Myocyte (in vitro differentiated cells): Measurements from ENCODE around the gene SH3BGR. TPM values are rescaled to one million over a fixed set of nuclear protein-coding genes. Genes with fewer than 3 reads are reported as not detected.

ENCODE experiments used
- DNase-seq: peaks from one replicate; pipeline ENCODE4 v3.0.0-alpha.2; 2012; ENCODE audit warnings: low read depth
- total RNA-seq: library from RNA; depleted of rRNA; stranded (reverse); fragments of >200 nt; gene quantifications from 2 replicates; pipeline ENCODE4 v1.2.3, GENCODE V29; 2014

SH3BGR gene
- total RNA-seq, 1 donor from 2014 or later = 17.4 TPM

DNA sequence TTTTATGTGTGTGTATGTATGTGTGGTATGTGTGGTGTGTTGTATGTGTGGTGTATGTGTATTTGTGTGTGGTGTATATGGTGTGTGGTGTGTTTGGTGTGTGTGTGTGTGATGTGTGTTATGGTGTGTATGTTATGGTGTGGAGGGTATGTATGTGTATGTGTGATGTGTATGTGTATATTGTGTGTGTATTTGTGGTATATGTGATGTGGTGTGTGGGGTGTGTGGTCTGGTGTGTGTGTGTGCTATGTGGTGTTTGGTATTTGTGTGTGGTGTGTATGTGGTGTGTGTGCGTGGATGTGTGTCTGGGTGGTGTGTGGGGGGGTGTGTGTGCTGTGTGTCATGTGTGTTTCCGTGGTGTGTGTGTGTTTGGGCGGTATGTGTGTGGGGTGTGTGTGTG, 59.3 kb downstream of the SH3BGR start:
- no peak for DNase-seq

DNA sequence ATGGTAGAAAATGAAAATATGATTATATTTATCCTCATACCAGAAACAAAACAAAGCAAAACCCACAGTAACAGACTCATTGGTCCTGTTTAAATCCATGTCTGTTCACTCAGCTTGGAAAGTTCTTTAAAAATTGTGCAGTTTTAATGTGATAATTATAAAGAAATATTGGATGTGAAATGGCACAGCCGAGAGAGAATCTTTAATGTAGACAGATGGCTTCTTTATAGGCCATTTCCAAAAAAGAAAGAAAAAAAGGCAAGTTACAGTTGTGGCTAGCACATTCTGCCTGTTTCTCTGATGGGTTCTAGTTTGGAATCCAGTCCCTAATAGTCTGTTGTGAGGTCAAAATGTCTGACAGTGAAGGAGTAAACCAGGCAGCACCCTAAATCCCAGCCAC, 62.0 kb downstream of the SH3BGR start:
- no peak for DNase-seq

DNA sequence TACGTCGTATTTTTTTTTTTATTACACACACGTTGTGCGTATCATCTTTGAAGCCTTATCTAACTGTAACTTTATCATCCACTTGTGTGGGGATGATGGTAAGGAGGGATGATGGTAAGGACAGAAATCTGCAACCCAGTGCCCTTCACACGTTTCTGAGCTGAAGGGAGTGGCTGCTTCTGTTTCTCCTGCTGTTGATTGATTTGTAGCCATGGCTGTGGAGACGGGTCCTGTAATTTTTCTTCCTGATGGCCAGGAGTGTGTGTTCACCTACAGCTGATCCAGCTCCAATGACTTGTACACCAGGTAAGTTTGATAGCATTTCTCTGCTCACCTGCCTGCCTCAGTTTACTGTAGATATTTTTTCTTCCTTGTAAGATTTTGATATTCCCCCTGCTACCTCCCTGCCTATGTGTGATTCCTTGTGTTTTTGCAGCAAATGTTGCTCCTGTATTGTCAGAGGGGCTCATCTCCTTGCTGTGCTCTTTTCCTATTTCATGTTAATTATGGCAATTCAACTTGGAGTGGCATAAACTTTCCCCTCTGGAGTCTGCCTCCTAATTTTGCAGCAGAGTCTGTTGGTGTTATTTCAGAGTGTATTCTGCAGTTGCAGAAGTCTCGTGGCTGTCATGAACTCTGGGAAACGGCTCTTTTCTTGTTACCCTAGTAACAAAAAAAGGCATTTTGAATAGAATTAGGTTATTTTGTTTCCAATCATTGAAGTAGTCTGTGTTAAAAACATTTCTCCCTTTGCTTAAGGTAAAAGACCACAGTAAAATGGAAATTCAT, 64.1 kb downstream of the SH3BGR start:
- no peak for DNase-seq

DNA sequence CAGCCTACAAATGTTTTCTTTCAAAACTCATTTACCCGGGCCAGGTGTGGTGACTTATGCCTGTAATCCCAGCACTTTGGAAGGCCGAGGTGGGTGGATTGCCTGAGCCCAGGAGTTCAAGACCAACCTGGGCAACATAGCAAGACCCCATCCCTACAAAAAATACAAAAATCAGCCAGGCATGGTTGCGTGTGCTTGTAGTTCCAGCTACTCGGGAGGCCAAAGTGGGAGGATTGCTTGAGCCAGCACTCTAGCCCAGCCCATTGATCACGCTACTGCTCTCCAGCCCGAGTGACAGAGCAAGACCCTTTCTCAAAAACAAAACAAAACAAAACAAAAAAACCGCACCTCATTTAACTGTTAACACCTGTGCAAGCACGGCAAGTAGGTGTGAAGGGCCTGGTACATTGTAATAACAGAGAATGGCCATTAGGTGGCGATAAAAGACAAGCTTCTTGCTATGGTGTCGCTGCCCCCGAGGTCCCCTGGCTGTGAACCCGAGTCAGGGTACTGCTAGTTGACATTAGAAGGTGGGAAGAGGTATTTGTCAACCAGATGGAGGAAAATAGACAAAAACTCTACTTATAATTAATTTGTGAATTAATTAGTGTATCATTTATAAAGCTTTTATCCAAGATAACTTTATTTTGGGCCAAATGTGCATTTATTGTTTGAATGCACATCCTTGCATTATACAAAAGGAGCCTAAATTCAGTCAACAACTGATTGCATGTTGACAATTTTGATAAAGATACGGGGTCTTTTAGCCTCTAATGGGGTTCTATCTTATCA, 66.5 kb downstream of the SH3BGR start:
- peak; percentile 60 for DNase-seq

DNA sequence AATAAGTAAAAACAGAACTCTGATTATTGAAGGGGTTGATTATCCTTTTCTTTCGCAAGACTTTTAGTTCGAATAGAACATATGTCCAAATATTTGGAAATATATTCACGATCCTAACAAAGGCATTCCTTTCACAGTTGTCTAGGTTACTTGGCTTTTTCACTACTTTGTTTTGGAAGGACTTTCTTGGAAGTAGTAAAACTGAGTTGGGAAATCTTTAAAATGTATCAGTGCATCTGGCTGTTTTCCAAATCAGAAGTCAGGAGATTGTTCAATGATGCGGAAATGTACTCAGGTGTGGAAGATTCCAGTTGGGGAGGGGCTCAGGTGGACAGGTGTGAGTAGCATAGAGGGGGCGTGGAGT, 67.1 kb downstream of the SH3BGR start:
- no peak for DNase-seq

DNA sequence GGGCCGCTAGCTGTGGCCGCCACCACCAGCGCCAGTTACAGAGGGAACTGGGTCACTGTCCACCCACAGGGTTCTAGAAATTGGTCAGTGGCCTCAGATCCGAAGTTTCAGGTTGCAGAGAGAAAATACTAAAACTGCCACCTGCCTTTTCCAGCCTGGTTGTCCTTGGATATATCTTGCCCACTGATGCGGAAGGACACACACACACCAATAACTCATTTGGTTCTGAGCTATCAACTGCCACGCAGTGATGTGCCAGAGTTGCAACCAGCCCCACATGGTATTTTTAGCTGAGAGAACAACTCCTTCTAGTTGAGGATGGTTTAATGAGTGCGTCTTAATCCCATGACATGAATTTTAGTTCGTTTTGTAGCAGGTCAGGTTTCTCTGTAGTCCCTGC, 68.1 kb downstream of the SH3BGR start:
- no peak for DNase-seq

DNA sequence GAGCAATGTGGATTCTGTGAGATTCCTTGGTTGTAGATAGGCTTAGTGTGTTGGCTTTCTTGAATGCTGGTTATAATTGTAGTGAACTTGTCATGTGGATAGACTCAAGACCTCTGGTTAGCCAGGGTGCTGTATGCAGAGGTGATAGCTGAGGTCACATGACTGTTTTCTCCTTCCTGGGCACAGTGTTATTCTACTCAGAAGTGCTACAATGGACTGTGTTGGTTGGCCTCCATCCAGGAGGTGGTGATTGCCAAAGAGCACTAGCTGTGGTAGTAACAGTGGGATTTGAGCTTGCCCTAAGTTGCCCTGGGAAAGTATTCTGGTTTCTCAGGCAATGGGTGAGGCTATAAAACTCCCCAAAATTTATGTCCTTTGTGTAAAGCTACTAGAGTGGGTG, 71.6 kb downstream of the SH3BGR start:
- DNase-seq = no peak

DNA sequence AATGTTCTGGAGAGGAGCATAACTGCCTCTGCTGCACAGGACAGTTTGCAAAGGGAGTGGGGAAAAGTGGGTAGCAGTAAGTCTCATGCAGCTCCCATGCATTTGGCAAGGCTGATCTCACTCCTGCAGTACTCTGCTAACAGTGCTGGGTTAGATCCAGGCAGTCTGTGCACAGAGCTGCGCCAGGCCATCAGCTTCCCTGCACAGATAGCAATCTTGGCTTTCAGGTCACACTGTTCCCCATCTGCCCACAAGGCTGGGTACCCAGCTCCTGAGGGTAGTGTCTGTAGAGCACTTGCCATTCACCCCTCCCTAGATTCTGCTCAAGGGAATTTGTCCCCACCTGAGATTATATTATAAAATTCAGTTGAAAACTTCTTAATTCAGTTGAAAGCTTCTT, 72.1 kb downstream of the SH3BGR start:
- DNase-seq = no peak

DNA sequence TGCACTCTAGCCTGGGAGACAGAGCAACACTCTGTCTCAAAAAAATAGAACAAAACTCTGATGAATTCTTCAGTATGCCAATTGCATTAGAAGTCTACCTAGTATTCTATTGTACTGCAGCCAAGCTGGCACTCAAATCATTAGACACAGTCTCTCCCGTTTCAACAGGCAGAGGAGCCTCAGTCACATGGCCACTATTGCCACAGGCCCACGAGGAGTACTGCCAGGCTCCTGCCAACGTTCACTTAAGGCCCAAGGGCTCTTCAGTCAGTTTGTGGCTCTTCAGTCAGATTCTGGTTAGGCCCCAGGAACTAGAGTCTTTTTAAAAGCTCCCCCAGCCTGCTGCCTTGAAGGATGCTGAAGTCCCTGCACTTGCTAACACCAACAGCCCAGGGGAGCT, 73.4 kb downstream of the SH3BGR start:
- DNase-seq = no peak

DNA sequence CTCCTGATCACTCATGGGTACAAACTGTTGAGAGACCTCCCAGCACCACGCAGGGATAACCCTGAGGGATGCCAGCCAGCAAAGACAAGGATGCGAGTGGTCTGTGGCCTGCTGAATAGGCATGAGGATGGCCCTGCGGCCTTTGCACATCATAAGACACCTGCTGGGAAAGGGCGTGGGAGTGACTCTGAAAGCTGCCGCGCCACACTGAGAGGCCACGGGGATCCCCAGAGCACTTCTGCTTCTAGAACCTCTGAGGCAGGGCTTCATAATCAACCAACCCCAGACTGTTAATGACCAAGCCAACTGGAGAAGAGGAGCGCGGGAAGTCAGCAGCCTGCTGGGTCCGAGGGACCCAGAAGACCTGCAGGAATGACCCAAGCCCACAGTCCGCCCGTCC, 73.8 kb downstream of the SH3BGR start:
- no peak for DNase-seq

DNA sequence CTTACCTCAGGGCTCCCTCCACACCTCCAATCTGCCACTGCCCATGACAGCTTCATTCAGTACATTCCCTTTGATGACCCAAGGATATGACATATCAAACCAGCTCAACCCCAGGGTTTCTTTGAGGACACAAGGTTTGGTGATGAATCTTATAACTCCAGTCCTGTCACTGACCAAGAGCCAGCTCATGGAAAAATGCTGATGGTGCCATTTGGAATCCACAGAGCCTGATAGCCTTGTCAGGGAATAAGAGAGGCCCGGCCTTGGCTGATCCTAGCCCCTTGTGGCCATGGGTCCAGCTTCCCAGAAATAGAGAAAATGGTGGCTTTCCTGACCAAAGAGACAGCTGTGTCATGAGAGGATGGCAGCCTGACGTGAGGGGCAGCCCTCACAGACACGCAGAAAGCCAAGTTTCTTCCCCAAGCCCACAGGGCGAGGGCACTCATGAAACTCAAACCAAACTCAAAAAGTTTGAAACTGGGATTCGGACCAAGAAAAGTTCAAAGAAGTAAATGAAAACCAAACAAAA, 75.4 kb downstream of the SH3BGR start:
- peak; percentile 29 for DNase-seq

DNA sequence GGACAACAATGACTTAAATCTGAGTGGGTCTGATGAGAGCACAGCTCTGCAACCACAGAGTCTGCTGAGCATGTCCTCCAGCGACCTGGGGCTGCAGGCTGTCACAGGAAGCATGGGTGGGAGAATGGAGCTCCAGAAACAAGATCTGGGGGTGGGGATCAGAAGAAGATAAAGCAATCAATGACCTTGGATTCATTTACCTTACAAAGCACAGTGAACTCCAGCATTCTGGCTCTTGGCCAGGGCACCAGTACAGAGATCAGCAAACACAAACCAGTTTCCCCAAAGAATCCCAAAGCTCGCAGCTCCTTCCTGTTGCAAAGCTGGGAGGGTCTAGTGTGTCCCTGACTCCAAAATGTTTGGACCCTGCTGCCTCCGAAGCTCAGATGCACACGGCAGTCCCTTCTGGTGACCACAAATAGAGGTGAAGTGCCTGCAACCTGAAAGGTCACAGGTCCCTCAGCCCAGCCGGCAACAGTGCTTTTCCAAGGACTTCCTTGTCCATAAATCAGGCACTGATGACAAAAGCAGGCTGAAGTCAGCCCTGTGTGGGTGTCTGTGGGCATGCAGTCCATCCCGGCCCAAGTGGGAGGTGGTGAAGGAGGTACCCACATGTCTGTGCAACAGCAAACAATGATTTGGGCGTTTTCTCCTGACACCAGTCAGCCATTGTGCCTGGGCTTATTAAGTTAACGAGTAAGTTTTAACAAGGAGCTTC, 76.1 kb downstream of the SH3BGR start:
- no peak for DNase-seq

DNA sequence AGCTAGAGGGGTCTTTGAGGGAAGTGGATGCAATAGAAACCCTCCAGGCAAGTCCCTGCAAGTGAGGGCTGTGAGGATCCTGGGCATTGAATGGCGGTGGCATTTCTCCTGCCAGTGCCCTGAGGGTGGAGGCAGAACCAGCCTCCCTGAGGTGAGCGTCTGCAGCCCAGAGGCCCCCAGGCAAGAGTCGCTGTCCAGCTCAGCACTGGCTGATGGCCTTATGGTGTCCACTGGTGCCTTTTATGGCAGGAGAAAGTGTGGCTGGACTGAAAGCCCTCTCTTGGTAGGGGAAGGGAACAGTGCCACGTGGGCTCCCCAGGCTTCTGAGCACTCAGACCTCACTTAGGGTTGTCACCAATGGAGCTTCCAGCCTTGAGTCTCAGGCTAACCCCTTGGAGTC, 77.3 kb downstream of the SH3BGR start:
- DNase-seq = peak; percentile 60

DNA sequence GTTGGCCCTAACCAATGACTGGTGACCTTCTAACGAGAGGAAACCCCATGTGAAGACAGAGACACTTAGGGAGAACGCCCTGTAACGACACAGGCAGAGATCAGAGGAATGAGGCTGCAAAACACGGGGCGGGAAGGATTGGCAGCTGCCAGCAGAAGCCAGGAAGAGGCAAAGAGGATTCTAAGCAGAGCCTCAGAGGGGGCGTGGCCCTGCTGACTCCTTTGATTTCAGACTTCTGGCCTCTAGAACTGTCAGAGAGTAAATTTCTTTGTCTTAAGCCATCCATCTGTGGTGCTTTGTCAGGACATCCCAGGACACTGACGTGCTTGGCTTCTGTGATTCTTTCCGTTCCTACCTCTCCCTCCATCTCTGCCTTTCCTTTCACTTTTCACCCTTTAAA, 79.3 kb downstream of the SH3BGR start:
- peak; percentile 60 for DNase-seq

DNA sequence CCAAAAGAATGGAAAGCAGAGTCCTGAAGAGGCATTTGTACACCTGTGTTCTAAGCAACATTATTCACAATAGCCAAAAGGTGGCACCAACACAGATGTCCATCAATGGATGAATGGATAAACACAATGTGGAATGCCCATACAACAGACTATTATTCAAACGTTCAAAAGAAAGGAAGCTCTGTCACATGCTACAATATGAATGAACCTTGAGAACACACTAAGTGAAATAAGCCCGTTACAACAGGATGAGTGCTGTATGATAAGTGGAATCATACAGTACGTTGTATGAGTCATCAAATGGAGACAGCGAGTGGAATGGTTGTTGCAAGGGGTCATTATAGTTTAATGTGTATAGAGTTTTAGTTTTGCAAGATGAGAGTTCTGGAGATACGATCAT, 80.1 kb downstream of the SH3BGR start:
- DNase-seq = no peak

DNA sequence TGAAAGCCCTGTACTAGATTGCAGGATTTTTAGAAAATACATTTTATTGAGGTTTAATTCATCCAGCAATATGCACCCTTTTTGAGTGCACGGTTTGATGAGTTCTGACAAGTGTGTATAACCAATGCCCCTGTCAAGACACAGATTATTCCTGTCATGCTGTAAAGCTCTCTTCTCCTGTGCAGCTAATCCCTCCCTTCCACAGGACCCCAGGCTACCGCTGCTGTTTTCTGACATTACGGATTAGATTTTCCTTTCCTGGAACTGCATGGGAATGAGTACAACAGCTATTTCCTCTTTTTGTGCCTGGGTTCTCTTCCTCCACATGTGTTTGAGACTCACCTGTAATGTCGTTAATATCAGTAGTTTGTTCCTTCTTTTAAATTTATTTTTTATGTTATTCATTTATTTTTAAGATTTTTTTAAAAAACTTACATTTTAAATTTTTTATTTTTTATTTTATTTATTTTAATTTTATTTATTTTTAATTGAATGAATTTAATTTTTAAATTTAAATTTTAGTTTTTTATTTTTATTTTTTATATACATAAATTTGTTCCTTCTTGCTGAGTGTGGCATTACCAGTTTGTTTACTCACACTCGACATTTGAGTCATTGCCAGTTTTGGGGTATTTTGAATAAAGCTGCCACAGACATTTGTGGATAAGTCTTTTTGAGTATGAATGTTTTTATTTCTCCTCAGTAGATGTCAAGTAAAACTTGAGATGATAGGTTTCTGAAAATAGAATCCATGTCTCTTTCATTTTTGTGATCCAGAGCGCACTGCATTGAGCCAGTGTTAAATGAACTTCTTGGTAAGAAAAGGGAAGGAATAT, 82.0 kb downstream of the SH3BGR start:
- no peak for DNase-seq

DNA sequence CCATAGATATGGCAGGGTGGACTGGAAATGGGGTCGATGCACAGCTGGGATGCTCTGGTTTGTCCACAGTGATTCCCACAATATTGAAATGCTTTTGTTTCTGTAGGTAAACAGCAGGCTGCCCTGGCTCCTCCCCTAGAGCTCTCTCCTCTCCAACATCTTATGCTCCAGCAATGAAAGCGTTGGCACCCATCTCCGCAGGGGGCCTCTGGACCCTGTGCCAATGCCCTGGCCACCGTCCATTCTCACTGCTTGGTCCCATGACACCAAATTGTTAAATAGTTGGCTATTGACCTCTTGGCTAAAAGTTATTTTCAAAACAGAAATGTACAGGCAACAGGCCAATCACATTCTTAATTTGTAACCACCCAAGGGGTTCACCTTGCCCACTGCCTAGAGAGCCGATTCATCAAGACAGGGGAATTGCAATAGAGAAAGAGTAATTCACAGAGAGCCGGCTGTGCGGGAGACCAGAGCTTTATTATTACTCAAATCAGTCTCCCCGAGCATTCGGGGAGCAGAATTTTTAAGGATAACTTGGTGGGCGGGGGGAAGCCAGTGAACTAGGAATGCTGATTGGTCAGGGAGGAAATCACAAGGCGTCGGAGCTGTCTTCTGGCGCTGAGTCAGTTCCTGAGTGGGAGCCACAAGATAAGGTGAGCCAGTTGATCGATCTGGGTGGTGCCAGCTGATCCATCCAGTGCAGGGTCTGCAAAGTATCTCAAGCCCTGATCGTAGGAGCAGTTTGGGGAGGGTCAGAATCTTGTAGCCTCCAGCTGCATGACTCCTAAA, 84.1 kb downstream of the SH3BGR start:
- DNase-seq = no peak

DNA sequence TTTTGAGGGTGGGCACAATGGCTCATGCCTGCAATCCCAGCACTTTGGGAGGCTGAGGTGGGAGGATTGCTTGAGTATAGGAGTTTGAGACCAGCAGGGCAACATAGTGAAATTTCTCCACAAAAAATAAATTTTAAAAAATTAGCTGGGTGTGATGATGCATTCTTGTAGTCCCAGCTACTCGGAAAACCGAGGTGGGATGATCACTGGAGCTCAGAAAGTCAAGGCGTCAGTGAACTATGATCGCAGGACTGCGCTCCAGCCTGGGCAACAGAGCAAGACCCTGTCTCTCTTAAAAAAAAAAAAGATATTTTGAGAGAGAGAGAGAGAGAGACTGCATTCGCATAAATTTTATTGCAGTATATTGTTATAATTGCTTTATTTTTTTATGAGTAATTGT, 85.1 kb downstream of the SH3BGR start:
- DNase-seq = no peak

DNA sequence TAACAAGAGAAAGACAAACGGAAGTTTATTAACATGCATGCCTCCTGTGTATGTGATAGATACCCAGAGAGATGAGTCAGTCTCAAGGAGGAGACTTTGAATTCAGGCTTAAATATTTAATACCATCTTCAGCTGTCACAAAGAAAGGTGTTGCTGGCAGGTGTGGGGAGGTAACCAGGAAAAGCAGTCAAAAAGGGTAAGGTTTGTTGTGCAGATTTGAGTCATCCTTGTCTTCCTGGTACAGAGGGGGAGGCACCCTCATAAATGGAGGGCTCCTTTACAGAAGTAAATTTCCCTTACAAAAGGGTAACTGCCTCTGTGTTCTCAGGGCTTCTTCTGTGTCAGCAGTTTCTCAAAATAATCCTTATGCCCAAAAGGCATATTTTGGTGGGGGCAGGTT, 85.8 kb downstream of the SH3BGR start:
- no peak for DNase-seq

DNA sequence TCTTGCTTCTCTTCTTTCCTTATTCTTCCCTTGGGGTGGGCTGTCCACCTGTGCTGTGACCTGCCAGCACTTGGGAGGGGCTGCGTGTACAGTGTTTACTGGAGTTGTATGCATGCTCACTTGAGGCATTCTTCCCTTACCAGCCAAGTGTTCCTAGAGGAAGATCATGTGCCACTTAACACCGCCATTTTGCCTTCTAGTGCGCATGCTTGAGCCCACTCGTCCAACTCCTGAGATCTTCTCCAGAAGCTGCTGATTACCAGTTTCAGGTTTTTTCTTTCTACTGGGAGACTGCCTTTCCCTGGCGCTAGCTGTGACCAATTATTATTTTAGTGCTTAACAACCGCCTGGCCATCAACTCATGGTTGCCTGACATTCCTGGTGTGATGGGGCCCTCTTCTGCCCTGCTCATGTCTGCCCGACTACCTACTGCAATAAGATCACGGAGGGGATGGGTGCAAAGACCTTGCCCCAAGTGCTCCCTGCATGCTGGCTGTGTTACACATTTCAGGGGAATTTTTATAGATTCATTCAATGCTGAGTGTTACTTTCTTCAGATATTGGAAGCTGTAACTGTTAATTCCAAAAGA, 86.8 kb downstream of the SH3BGR start:
- DNase-seq = no peak
